GM12801 (cell line): ENCODE results near the gene CD47.

Experiments
- CTCF ChIP-seq: IDR thresholded peaks from one replicate; pipeline ENCODE4 v1.5.1; 2011; ENCODE audit warnings: control low read depth; ENCODE audit not compliant: insufficient read length; ENCODE audit errors: extremely low read depth

The CD47 gene

GRCh38 chr3:108008931-108009639, 81.7 kb downstream of the CD47 start:
- TF ChIP-seq CTCF, result no peak

- no peak for TF ChIP-seq CTCF
Measured at GRCh38 chr3:108008106-108008505, 82.7 kb downstream of the CD47 start.

GRCh38 chr3:108006881-108007331, 83.9 kb downstream of the CD47 start:
- TF ChIP-seq CTCF, result no peak

- TF ChIP-seq CTCF, result no peak
Measured at GRCh38 chr3:108006077-108006771, 84.6 kb downstream of the CD47 start.

GRCh38 chr3:108004647-108005046, 86.2 kb downstream of the CD47 start:
- no peak for TF ChIP-seq CTCF

- no peak for TF ChIP-seq CTCF
Measured at GRCh38 chr3:108001457-108001856, 89.4 kb downstream of the CD47 start.

- TF ChIP-seq CTCF, result no peak
Measured at GRCh38 chr3:107999215-107999775, 91.5 kb downstream of the CD47 start.
